Caco-2 (cell line): ENCODE data around the gene KIF5B. TPM values are rescaled to one million over a fixed set of nuclear protein-coding genes. Genes with fewer than 3 reads are reported as not detected.

ENCODE experiments used
- BruUV-seq: library from RNA; stranded (reverse); fragments of 400-500 nt; replicated peaks from 2 replicates; lab custom pipeline; 2021; lab: Mats Ljungman, UMichigan
- CTCF ChIA-PET: fragments of 300-600 bp; sonication (Branson Sonifier 250); formaldehyde crosslinking; loops from one replicate; lab custom pipeline; 2022; ENCODE audit warnings: antibody characterized with exemption; lab: Charles Lee
- POLR2A ChIA-PET: fragments of 300-600 bp; sonication (Branson Sonifier 250); formaldehyde crosslinking; loops from one replicate; lab custom pipeline; 2022; ENCODE audit warnings: antibody characterized with exemption; lab: Charles Lee
- DNase-seq, 2 experiments: peaks; one replicate each; pipeline versions ENCODE4 v3.0.0 to v3.0.0-alpha.2; 2020 to 2022
- H3K27me3 ChIP-seq: replicated peaks from 2 replicates; pipeline ENCODE4 v1.6.0; 2011; ENCODE audit warnings: low read length; ENCODE audit not compliant: control insufficient read depth, insufficient read depth
- H3K36me3 ChIP-seq: 2 replicates; pipeline ENCODE4 v1.5.1; 2011; ENCODE audit warnings: low read length; ENCODE audit not compliant: control insufficient read depth, insufficient read depth
- H3K4me1 ChIP-seq: fragments of 250-450 bp; sonication (Bioruptor Pico); 2 replicates; pipeline ENCODE4 v1.5.1; 2020; ENCODE audit warnings: mild to moderate bottlenecking
- H3K4me3 ChIP-seq: 2 replicates; pipeline ENCODE4 v1.5.1; 2011; ENCODE audit warnings: low read depth, mild to moderate bottlenecking, control low read depth, low read length
- H3K9me3 ChIP-seq: fragments of 250-450 bp; sonication (Bioruptor Pico); 2 replicates; pipeline ENCODE4 v1.5.1; 2020; ENCODE audit warnings: mild to moderate bottlenecking, moderate library complexity
- H3K27ac Mint-ChIP-seq: one replicate; pipeline ENCODE4 v1.8.0; 2022; ENCODE audit warnings: mixed read lengths; ENCODE audit not compliant: unreplicated experiment
- H3K27me3 Mint-ChIP-seq: one replicate; pipeline ENCODE4 v1.8.0; 2022; ENCODE audit warnings: mixed read lengths; ENCODE audit not compliant: insufficient read depth, unreplicated experiment
- H3K36me3 Mint-ChIP-seq: one replicate; pipeline ENCODE4 v1.8.0; 2022; ENCODE audit warnings: mild to moderate bottlenecking, mixed read lengths; ENCODE audit not compliant: insufficient read depth, unreplicated experiment
- H3K4me1 Mint-ChIP-seq: one replicate; pipeline ENCODE4 v1.8.0; 2022; ENCODE audit warnings: low read depth, mixed read lengths; ENCODE audit not compliant: unreplicated experiment
- H3K4me3 Mint-ChIP-seq: one replicate; pipeline ENCODE4 v1.8.0; 2022; ENCODE audit warnings: mild to moderate bottlenecking, moderate library complexity, mixed read lengths; ENCODE audit not compliant: unreplicated experiment
- H3K9me3 Mint-ChIP-seq: one replicate; pipeline ENCODE4 v1.8.0; 2022; ENCODE audit warnings: mixed read lengths; ENCODE audit not compliant: unreplicated experiment
- intact Hi-C: fragments of 100-400 bp; cut with micrococcal nuclease; formaldehyde crosslinking; loops from one replicate; pipeline ENCODE4 v1.10.0; 2022; ENCODE audit not compliant: unreplicated experiment
- total RNA-seq: library from RNA; stranded (reverse); gene quantifications from 2 replicates; pipeline ENCODE4 v1.2.3, GENCODE V29; 2022
- TF ChIP-seq, protein P1 (sequence below), 2 experiments: fragments of 200-600 bp in 1 of 2; IDR thresholded peaks; 1 replicate in 1 of 2; 2 replicates in 1 of 2; pipeline versions ENCODE4 v1.5.1 to v1.8.0; 2011 to 2022; ENCODE audit warnings: antibody characterized with exemption in 1 of 2, control low read depth in 1 of 2, inconsistent platforms in 1 of 2, low read depth in 1 of 2, low read length in 1 of 2, mild to moderate bottlenecking in 1 of 2, moderate library complexity in 1 of 2; ENCODE audit not compliant: insufficient read depth in 1 of 2, severe bottlenecking in 1 of 2, unreplicated experiment in 1 of 2

Gene KIF5B
- total RNA-seq, 1 experiment from 2014 or later: 183 TPM

- intact Hi-C loops: no loop called here
These were observed 4.3 kb downstream of the KIF5B start for GRCh38 chr10:32051926-32052325.

DNA sequence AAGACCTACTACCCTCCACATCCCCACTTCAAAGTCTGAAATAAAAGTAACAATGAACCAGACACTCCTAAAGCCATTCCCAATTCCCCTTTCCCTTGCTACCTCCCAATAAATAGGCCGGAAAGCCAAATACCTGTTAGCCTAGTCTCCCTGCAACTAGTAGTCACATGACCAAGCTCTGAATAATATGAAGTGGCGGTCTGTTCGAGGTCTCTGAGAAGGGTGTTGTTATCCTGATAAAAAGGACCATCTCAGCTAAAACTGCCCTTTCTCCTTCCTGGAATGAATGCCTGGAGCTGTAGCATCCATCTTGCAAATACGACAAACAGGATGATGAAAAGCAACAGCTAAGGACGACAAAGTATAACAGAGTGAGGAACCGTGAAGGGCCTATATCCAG lies 6.0 kb downstream of the KIF5B start:
- Mint-ChIP-seq H3K9me3 (no peaks in the 10 kb centered on the region), H3K4me3 (no peak overlapping the region), H3K27me3 (no peaks in the 10 kb centered on the region), H3K36me3 (peaks cover 57% of the 10 kb centered on the region), H3K27ac (no peak overlapping the region), H3K4me1 (peaks cover 36% of the 10 kb centered on the region)
- ChIA-PET CTCF (interaction anchor here (1.2 kb wide), 1 partner anchor 161 kb away, joined by 3 read pairs; no protein-coding TSS in a partner anchor), POLR2A (interaction anchor here (0.6 kb wide), 1 partner anchor 442 kb away, joined by 3 read pairs; no protein-coding TSS in a partner anchor)
- peaks cover 28% of the 10 kb centered on the region for H3K4me1 ChIP-seq
- no peak for DNase-seq
- H3K36me3 ChIP-seq: 0 out of 2 replicates have a peak, but pooled peaks cover 3% of the 10 kb centered on the region
- H3K27me3 ChIP-seq: no peaks in the 10 kb centered on the region
- no TSS peak for BruUV-seq
- intact Hi-C loops: no loop called here
- no peak overlapping the region for H3K4me3 ChIP-seq
- H3K9me3 ChIP-seq: no peaks in the 10 kb centered on the region
- TF ChIP-seq, protein P1, sequence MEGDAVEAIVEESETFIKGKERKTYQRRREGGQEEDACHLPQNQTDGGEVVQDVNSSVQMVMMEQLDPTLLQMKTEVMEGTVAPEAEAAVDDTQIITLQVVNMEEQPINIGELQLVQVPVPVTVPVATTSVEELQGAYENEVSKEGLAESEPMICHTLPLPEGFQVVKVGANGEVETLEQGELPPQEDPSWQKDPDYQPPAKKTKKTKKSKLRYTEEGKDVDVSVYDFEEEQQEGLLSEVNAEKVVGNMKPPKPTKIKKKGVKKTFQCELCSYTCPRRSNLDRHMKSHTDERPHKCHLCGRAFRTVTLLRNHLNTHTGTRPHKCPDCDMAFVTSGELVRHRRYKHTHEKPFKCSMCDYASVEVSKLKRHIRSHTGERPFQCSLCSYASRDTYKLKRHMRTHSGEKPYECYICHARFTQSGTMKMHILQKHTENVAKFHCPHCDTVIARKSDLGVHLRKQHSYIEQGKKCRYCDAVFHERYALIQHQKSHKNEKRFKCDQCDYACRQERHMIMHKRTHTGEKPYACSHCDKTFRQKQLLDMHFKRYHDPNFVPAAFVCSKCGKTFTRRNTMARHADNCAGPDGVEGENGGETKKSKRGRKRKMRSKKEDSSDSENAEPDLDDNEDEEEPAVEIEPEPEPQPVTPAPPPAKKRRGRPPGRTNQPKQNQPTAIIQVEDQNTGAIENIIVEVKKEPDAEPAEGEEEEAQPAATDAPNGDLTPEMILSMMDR (IDR thresholded peaks at IDR 0.05; ENCODE audit: insufficient read depth in 1 of 2, low read depth in 1 of 2, low read length in 1 of 2, severe bottlenecking in 1 of 2, unreplicated experiment in 1 of 2): no peak

More at GRCh38 chr10:32051926-32052325, 4.3 kb downstream of the KIF5B start:
- Mint-ChIP-seq H3K27me3 (no peaks in the 10 kb centered on the region), H3K4me3 (no peak overlapping the region), H3K9me3 (no peaks in the 10 kb centered on the region), H3K36me3 (peaks cover 57% of the 10 kb centered on the region), H3K27ac (no peak overlapping the region), H3K4me1 (peaks cover 34% of the 10 kb centered on the region)
- no peak for DNase-seq
- H3K36me3 ChIP-seq: 0 out of 2 replicates have a peak, but pooled peaks cover 3% of the 10 kb centered on the region
- H3K4me3 ChIP-seq: no peak overlapping the region
- CTCF ChIA-PET: no interaction called here
- no TSS peak for BruUV-seq
- H3K4me1 ChIP-seq: peaks cover 31% of the 10 kb centered on the region
- TF ChIP-seq, protein P1 (IDR thresholded peaks at IDR 0.05; ENCODE audit: insufficient read depth in 1 of 2, low read depth in 1 of 2, low read length in 1 of 2, severe bottlenecking in 1 of 2, unreplicated experiment in 1 of 2): no peak
- H3K9me3 ChIP-seq: no peaks in the 10 kb centered on the region
- no peaks in the 10 kb centered on the region for H3K27me3 ChIP-seq
- POLR2A ChIA-PET: no interaction called here

DNA sequence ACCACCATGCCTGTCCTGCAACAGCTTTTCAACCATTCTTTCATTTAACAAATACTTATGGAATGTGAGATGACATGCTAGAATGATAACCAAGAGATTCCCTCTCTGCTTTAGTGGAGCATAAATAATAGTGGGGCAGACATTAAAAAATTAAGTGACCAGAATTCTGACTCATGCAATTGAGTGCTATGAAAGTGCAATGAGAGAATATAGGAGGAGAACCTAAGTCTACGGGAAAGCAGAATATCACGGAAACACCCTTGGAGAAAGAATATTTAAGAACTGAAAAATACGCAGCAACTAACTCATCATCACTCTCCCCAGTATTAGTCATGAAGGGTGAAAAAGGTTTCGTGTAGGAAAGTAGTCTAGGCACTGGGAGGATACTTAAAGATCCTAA lies 7.1 kb downstream of the KIF5B start:
- DNase-seq: no peak
- Histone ChIP-seq H3K9me3 (no peaks in the 10 kb centered on the region), H3K36me3 (0 out of 2 replicates have a peak, but pooled peaks cover 3% of the 10 kb centered on the region), H3K4me1 (peaks cover 27% of the 10 kb centered on the region), H3K4me3 (no peak overlapping the region), H3K27me3 (no peaks in the 10 kb centered on the region)
- peaks cover 64% of the 10 kb centered on the region for H3K36me3 Mint-ChIP-seq
- H3K4me3 Mint-ChIP-seq: no peak overlapping the region
- no peaks in the 10 kb centered on the region for H3K27me3 Mint-ChIP-seq
- TF ChIP-seq, protein P1 (IDR thresholded peaks at IDR 0.05; ENCODE audit: insufficient read depth in 1 of 2, low read depth in 1 of 2, low read length in 1 of 2, severe bottlenecking in 1 of 2, unreplicated experiment in 1 of 2): no peak
- H3K4me1 Mint-ChIP-seq: peaks cover 37% of the 10 kb centered on the region
- H3K9me3 Mint-ChIP-seq: no peaks in the 10 kb centered on the region
- no TSS peak for BruUV-seq
- CTCF ChIA-PET: no interaction called here
- intact Hi-C loops: no loop called here
- POLR2A ChIA-PET: no interaction called here
- H3K27ac Mint-ChIP-seq: no peak overlapping the region
